A549 treated with CpdA at 1 μM for 4 hours (cell line): ENCODE data around the gene RNASE12. TPM values are rescaled to one million over a fixed set of nuclear protein-coding genes. Genes with fewer than 3 reads are reported as not detected.

Experiments used
- total RNA-seq: library from RNA; stranded (reverse); fragments of 200-300 nt; extraction: Qiagen RNA extraction; gene quantifications from 5 replicates; pipeline ENCODE4 v1.2.3, GENCODE V29; 2022; ENCODE audit warnings: low read depth

The RNASE12 gene
- total RNA-seq = not detected in 5 replicates

GRCh38 chr14:20591235-20591634, at the start of gene RNASE12:
TSS of gene RNASE12 (minus strand) at chr14:20591376. CDS start at chr14:20590723, 653 bp downstream.

GRCh38 chr14:20587489-20588154, 3.6 kb downstream of the RNASE12 start, which contains the start of gene RNASE11:
TSS of gene RNASE11 (minus strand) at chr14:20588001.

GRCh38 chr14:20560961-20561360, 30.2 kb downstream of the RNASE12 start, which contains the start of gene RNASE9:
TSS of gene RNASE9 (minus strand) at chr14:20561047.

Other genes with a start within 250 kb of the RNASE12 start
- 21.7 to 25.0 TPM (median 23.5 TPM) in 5 replicates for gene PARP2, start 247.7 kb downstream of the RNASE12 start, total RNA-seq
- gene TEP1, start 177.9 kb downstream of the RNASE12 start, total RNA-seq = 8.4 to 11.9 TPM (median 10.9 TPM) in 5 replicates
- gene KLHL33, start 155.2 kb downstream of the RNASE12 start, total RNA-seq = 0.01 TPM in 1 of 5 replicates, not detected in the others
- gene OSGEP, start 136.6 kb downstream of the RNASE12 start, total RNA-seq = 23.9 to 30.0 TPM (median 26.1 TPM) in 5 replicates
- gene APEX1, start 136.2 kb downstream of the RNASE12 start, total RNA-seq = 262 to 275 TPM (median 270 TPM) in 5 replicates
- gene PIP4P1, start 129.9 kb downstream of the RNASE12 start, total RNA-seq = 30.6 to 38.5 TPM (median 35.8 TPM) in 5 replicates
- gene PNP, start 122.0 kb downstream of the RNASE12 start, total RNA-seq = 171 to 195 TPM (median 176 TPM) in 5 replicates
- 0.19 to 0.30 TPM (median 0.26 TPM) in 4 of 5 replicates, not detected in the other for gene RNASE10, start 85.8 kb downstream of the RNASE12 start, total RNA-seq
- gene RNASE9, start 30.3 kb downstream of the RNASE12 start, total RNA-seq = not detected in 5 replicates
- gene RNASE11, start 3.4 kb downstream of the RNASE12 start, total RNA-seq = not detected in 5 replicates
- not detected in 5 replicates for gene OR6S1, start 50.3 kb upstream of the RNASE12 start, total RNA-seq
- 5.4 to 9.5 TPM (median 7.2 TPM) in 5 replicates for gene RNASE4, start 93.2 kb upstream of the RNASE12 start, total RNA-seq
- 7.5 to 12.2 TPM (median 10.6 TPM) in 5 replicates for gene ANG, start 97.4 kb upstream of the RNASE12 start, total RNA-seq
- not detected in 5 replicates for gene EDDM3A, start 154.5 kb upstream of the RNASE12 start, total RNA-seq
- gene EDDM3B, start 177.0 kb upstream of the RNASE12 start, total RNA-seq = not detected in 5 replicates
- gene RNASE6, start 189.9 kb upstream of the RNASE12 start, total RNA-seq = not detected in 5 replicates
- gene RNASE1, start 211.5 kb upstream of the RNASE12 start, total RNA-seq = 0.16 to 0.35 TPM (median 0.24 TPM) in 3 of 5 replicates, not detected in the others